ENCODE data around the gene PPP2R2C.

The PPP2R2C gene

GRCh38 chr4:6464842-6465588 lies 7.4 kb downstream of the PPP2R2C start (continued):
- TF ChIP-seq ZNF514 (tag by site-specific recombination; IDR thresholded peaks at IDR 0.05): no peak

- TF ChIP-seq ZNF48 (tag by site-specific recombination; IDR thresholded peaks at IDR 0.05) (no peak), ZIC2 (tag by site-specific recombination; IDR thresholded peaks at IDR 0.05) (peak; percentile 47; the same call in 1 of the 2 replicates), ZNF16 (tag by site-specific recombination; IDR thresholded peaks at IDR 0.05; ENCODE audit: low read depth) (no peak), ZNF169 (tag by site-specific recombination; IDR thresholded peaks at IDR 0.05) (no peak), ZNF596 (tag by site-specific recombination; IDR thresholded peaks at IDR 0.05) (no peak)
- ChIA-PET CTCF (interaction anchor here (1.0 kb wide), 1 partner anchor 10 kb away, joined by 4 read pairs; no protein-coding TSS in a partner anchor), POLR2A (no interaction called here)
These were observed 8.8 kb downstream of the PPP2R2C start for GRCh38 chr4:6463311-6464289.

GRCh38 chr4:6461301-6462165 lies 10.9 kb downstream of the PPP2R2C start:
- Histone ChIP-seq H3K27ac (ENCODE audit: extremely low read depth, low read depth, low read length) (no peak overlapping the region), H3K36me3 (ENCODE audit: control insufficient read depth in 2 of 2, insufficient read depth in 1 of 2, low read length in 2 of 2) (peaks cover 0 to 18% of the 10 kb centered on the region in 2 experiments; a peak in 1 of 3 replicates), H3K4me3 (ENCODE audit: low read depth, low read length) (no peak overlapping the region), H3K4me1 (ENCODE audit: control insufficient read depth, insufficient read depth, low read length) (no peaks in the 10 kb centered on the region), H3K9me3 (ENCODE audit: control insufficient read depth, insufficient read depth, low read depth, low read length) (no peaks in the 10 kb centered on the region)
- ChIA-PET CTCF (no interaction called here), POLR2A (no interaction called here)
- TF ChIP-seq SALL2 (tag by site-specific recombination; IDR thresholded peaks at IDR 0.05; ENCODE audit: borderline replicate concordance) (no peak), ZNF157 (tag by site-specific recombination; IDR thresholded peaks at IDR 0.05) (no peak), ZNF645 (tag by site-specific recombination; IDR thresholded peaks at IDR 0.05) (no peak), ZNF473 (tag by site-specific recombination; IDR thresholded peaks at IDR 0.05) (no peak), ZNF654 (tag by site-specific recombination; IDR thresholded peaks at IDR 0.05; ENCODE audit: low read depth) (no peak), ZNF785 (tag by site-specific recombination; IDR thresholded peaks at IDR 0.05) (no peak), ZNF10 (tag by site-specific recombination; IDR thresholded peaks at IDR 0.05) (no peak)

More at GRCh38 chr4:6463311-6464289, 8.8 kb downstream of the PPP2R2C start:
- no peaks in the 10 kb centered on the region for H3K4me1 ChIP-seq (ENCODE audit: control insufficient read depth, insufficient read depth, low read length)
- peaks cover 0 to 8% of the 10 kb centered on the region in 2 experiments; a peak in 1 of 3 replicates for H3K36me3 ChIP-seq (ENCODE audit: control insufficient read depth in 2 of 2, insufficient read depth in 1 of 2, low read length in 2 of 2)
- no peaks in the 10 kb centered on the region for H3K9me3 ChIP-seq (ENCODE audit: control insufficient read depth, insufficient read depth, low read depth, low read length)
- H3K27ac ChIP-seq (ENCODE audit: extremely low read depth, low read depth, low read length): no peak overlapping the region
- H3K4me3 ChIP-seq (ENCODE audit: low read depth, low read length): no peak overlapping the region

- Histone ChIP-seq H3K4me3 (ENCODE audit: low read depth, low read length) (no peak overlapping the region), H3K9me3 (ENCODE audit: control insufficient read depth, insufficient read depth, low read depth, low read length) (no peaks in the 10 kb centered on the region), H3K4me1 (ENCODE audit: control insufficient read depth, insufficient read depth, low read length) (no peaks in the 10 kb centered on the region), H3K27ac (ENCODE audit: extremely low read depth, low read depth, low read length) (no peak overlapping the region), H3K36me3 (ENCODE audit: control insufficient read depth in 2 of 2, insufficient read depth in 1 of 2, low read length in 2 of 2) (peaks cover 0 to 18% of the 10 kb centered on the region in 2 experiments; a peak in 1 of 3 replicates)
- TF ChIP-seq ZFHX2 (tag by site-specific recombination; conservative IDR thresholded peaks at IDR 0.05) (peak; percentile 32), ZSCAN5A (tag by site-specific recombination; IDR thresholded peaks at IDR 0.05) (no peak), EGR2 (tag by site-specific recombination; IDR thresholded peaks at IDR 0.05; ENCODE audit: low read depth) (peak; percentile 62), ZNF585B (tag by site-specific recombination; IDR thresholded peaks at IDR 0.05) (no peak)
- ChIA-PET CTCF (no interaction called here), POLR2A (no interaction called here)
These were observed 11.5 kb downstream of the PPP2R2C start for GRCh38 chr4:6460876-6461275.
